Kidney tubule cell (primary cell): ENCODE measurements around the gene B4GAT1.
A peak's percentile ranks its signal among the peaks of the same experiment; 100 is the strongest.
"Not testable (repeated sequence)": the region's sequence is repeated elsewhere in the genome, so short reads cannot be mapped to it uniquely, and the experiment has no call there.

Experiments
- DNase-seq: peaks from one replicate; pipeline ENCODE4 v3.0.0-alpha.2; 2018; ENCODE audit warnings: low spot score

B4GAT1 gene

DNA sequence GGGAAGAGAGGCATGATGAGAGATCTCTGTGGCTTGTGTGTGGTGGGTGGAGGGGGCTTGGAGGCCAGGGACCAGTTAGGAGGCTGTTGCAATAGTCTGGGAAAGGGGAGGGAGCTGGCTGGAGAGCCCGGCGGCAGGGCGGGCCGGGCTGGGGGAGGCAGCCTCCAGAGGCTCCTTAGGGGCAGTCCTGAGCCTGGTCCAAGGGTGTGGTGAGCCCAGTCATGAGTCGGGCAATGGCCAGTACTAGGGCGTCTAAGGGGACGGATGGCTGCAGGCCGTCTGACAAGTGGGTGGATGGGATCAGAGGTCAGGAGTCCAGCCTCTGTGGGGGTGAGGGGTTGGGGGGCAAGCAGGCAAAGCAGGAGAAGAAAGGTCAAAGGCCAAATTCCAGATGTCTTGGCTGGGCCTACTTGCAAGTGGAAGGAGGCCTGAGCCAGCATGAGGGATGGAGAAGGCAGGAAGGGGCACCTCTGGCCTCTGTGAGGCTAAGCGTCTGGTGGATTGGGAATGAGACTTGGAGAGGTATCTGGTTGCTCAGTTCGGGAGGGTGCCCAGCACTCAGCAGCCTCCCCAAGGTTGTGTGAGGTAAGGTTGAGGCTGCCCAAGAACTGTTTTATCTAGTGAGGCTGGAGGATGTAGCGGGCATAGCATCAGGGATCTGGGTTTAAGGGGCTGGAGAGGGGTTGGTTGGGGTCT is 24.5 kb downstream of the B4GAT1 start:
- no peak for DNase-seq

DNA sequence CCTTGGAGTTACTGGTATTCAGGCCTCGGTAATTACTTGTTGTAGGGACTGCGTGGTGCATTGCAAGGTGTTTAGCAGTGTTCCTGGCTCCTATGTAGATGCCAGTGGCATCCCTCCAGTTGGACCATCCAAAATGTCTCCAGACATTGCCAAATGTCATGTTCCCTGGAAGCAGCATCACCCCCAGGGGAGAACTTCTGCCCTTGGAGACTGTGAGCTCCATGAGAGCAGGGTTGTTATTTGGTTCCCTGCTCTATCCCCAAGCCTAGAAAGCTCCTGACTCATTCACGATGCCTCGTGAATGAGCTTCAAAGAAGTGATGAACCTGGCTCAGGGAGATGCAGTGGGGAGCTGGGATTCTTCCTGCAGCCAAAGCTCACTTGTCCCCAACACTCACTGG is 25.8 kb downstream of the B4GAT1 start:
- DNase-seq, result no peak

DNA sequence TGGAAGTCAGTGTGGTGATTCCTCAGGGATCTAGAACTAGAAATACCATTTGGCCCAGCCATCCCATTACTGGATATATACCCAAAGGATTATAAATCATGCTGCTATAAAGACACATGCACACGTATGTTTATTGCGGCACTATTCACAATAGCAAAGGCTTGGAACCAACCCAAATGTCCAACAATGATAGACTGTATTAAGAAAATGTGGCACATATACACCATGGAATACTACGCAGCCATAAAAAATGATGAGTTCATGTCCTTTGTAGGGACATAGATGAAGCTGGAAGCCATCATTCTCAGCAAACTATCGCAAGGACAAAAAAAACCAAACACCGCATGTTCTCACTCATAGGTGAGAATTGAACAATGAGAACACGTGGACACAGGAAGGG is 26.7 kb downstream of the B4GAT1 start:
- DNase-seq, result not testable (repeated sequence)

DNA sequence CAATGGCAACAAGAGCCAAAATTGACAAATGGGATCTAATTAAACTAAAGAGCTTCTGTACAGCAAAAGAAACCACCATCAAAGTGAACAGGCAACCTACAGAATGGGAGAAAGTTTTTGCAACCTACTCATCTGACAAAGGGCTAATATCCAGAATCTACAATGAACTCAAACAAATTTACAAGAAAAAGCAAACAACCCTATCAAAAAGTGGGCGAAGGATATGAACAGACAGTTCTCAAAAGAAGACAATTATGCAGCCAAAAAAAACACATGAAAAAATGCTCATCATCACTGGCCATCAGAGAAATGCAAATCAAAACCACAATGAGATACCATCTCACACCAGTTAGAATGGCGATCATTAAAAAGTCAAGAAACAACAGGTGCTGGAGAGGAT is 27.1 kb downstream of the B4GAT1 start:
- DNase-seq, result not testable (repeated sequence)

DNA sequence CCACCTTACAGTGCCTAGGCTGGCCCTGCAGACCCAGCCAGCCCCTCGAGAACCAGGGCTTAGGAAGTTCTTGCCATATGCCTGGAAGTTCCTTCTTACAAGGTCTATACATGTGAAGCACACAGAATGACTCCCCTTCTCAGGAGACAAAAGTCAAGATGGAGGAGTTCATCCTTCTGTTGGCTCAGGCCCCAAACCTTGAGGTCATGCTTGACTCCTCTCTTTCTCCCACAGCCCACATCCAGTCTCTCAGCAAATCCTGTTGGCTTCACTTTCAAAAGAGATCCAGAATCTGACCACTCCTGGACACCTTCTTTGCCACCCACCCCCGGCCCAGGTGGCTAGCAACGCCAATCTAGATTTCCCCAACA is 28.8 kb downstream of the B4GAT1 start:
- no peak for DNase-seq

DNA sequence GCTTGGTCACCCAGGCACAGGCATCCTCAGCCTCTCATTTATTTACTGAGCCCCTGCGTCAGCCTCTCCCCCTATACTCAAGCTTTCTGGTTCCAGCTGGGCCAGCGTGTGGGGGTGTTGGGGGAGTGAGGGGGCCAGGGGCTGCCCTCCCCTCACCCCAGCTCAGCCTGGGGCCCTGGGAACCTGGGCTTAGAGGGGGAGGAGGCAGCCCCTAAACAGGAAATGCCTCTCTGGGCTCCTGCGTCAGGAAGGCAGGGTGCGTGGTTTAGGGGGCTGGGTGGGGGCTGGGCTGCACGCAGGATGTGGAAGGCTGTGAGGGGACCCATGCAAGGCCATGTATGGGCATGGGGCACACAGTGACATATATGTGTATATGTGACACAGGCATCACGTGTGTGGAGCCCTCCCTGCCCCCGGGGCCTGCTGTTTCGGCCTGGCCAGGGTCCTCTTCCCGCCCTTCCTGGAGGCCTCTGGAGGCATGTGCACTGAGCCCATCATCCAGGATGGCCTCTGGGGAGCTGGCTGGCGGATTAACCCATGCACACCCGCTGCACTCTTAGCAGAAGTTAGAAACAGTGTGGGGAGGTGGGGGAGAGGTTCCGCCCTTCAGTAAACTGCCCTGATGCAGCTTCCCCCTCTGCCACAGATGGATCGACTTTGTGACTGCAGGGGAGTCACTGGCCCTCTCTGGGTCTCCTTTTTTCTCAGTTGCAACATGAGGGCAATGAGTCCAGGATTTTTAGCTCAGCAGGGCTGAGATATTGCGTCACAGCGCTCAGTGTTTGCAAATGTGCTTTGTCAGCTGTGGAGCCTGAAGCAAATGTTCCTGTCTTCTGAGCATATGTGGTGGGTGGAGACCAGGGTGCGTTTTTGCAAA is 29.5 kb downstream of the B4GAT1 start:
- no peak for DNase-seq

DNA sequence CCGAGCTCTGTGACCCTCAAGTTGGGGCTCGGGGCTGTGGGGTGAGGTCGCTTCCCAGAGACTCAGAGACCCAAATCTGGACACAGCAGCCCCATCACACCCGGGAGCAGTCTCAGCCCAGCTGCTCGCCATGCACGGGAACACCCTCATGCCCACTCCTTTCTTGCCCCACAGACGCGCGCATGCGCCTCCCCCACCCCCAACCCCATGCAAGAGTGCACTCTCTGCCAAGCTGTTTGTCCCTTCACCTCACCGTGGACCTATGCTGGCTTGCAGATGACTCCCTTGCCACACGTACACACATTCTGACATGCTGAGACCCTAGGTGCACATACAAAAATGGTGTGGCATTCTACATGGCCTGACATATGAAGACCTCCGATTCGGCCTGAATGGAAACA is 30.1 kb downstream of the B4GAT1 start:
- no peak for DNase-seq

DNA sequence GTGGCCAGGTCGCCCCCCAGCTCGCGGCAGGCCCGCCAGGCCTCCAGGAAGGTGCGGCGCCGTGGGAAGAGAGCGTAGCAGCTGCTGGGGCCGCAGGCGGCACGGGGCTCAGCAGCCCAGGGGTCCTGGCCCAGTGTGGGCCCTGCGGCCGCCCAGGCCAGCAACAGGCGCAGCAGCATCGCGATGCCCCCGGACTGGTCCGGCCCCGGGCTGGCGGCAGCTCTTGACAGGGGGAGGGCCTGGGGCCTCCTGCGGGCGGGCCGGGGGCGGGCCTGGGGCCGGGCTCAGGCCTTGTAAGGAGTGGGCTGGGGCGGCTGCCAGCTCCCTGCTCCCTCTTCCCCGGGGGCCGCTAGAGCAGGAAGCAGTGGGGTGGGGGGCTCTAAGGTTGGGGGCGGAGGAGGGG is 30.6 kb downstream of the B4GAT1 start, which contains the start of gene CD248:
CD248 (minus strand) TSS at position 196 of the 403 bp plus-strand sequence; CDS start at position 179, 17 bp downstream.
- no peak for DNase-seq

DNA sequence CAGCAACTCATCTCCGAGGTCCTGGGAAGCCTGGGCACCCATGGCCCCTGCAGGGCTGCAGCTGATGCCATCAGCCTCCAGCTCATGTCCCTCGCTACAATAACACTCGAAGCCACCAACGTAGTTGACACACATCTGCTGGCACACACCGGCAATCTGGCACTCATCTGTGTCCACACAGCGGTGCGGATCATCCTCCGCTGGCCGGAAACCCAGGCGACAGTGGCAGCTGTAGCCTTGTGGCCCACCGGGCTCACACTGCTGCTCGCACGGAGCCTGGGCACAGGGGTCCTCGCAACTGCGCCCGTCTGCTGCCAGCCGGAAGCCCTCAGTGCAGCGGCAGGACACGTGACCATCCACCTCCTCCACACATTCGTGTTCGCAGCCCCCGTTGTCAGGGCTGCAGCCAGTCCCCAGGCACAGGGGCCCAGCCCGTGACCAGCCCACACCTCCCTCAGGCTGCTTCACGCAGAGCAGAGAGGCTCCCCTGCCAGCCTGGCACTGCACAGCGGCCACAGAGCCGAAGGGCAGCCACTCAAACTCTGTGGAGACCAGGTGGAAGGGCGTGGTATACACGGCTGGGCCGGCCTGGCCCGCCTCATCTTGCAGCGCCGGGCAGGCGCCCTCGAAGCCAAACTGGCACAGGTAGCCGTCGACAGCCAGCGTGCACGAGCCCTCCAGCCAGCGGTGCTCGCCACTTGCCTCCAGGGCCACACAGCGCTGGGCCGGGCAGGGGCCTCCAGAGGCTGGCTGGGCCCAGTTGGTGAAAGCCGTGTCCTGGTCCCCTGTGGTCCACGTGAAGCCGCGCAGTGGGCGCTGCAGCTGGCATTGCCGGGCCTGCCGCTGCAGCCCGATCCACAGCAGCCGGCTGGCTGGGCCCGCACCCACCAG is 31.3 kb downstream of the B4GAT1 start:
- no peak for DNase-seq

DNA sequence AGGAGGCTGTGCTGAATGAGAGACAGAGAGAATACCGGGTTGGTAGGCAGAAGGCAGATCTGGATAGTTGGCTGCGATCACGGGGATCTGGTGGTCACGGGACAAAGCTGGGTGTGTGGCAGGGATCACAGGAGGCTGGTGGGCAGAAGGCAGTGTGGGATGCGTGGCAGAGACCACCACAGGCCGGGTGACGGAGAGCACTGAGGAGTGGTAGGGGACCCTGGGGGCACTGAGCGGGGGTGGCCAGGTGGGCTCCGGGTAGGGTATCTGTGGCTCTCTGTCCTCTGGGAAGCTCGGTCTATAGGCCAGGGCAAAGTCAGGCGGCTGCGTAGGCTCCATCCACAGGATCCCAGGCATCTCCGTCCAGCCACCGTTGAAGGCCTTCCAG is 31.9 kb downstream of the B4GAT1 start:
- DNase-seq, result no peak

DNA sequence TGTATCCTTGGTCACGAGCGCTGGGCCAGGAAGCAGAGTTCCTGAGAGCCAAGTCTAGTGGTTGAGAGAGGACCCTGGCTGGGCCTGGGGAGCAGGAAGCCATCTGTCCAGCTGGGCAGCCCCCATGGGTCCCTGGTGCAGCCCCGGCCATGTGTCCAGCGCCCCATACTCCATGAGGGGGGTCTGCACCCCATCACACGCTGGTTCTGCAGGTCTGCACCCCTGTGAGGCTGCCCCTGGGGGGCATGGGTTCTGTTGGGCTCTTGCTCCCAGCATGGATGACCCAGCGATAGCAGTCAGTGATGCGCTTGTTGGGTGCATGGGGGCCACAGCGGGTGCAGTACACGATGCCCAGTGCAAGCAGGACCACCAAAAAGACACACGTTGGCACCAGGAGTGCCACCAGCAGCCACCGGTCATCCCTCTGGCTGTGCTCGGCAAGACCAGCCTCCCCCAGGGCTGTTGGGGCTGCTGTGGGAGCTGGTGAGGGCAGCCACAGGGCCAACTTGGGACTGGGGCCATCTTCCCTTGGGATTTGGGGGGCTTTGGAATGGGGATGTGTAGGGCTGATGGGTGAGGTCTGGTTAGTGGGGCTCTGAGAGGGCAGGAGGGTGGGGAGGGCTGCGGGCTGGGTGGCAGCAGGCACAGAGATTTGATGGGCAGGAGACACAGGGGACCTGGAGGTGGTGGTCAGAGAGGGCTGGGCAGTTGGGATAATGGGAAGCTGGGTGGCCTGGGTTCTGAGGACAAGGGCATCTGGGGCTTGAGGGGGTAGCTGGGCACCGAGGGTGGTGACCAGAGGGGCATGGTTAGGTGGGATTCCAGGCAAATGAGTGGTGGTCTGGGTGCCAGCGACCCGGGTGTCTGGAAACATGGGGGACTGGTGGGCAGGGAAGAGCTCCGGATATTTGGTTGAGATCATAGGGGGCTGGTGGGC is 32.6 kb downstream of the B4GAT1 start:
- DNase-seq, result no peak

DNA sequence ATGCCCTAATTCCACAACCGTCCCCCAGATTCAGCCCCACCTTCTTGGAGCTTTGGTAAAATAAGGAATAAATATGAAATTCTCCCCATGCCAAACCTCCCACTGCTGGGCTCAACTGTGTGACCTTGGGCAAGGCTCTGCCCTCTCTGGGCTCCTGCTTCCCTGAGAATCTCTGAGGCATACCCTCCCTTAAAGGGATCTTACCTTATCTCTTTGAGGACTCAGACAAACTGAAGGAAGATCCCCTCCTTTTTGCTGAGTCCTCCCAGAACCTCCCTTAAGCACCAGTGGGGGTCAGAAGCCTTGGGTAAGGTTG is 33.3 kb downstream of the B4GAT1 start:
- no peak for DNase-seq

DNA sequence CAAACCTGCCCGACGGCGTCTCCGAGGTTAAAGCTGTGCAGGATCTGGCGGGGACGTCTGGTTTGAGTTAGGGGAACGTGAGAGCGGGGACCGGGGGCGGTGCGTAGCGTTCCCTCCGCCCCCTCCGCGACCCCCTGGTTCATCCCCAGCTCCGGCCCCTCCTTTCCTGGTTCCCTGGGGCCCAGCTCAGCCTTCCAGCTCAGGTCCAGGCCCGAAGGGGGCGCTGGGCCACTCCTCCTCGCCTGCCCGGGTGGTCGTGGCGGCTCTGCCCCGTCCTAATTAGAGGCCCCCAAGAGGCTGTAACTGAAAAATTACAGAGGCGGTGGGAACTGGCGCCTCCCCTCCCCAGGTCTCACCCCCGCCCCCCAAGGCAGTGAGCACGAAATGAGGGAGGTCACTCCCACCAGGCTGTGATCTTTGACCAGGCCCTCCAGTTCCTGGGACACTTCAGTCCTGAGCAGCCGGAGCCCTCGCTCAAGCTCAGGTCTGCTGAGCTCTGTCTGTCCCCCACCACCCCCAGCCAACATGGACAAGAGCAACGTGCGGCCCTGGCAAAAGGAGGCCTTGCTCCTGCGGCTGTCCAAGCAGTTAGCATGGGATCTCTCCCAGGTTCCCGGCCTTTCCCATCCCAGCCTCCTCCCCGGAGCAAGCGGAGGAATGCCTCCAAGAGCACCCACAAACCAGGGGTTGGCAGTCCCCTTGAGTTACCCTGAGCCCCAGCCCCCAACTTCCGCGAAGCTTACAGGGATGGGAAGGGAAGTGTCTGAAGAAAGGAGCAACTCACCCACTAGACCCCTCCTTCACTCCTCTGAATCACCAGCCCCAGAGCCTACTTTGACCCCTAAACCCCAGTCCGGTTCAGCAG is 33.9 kb downstream of the B4GAT1 start:
- DNase-seq, result no peak

DNA sequence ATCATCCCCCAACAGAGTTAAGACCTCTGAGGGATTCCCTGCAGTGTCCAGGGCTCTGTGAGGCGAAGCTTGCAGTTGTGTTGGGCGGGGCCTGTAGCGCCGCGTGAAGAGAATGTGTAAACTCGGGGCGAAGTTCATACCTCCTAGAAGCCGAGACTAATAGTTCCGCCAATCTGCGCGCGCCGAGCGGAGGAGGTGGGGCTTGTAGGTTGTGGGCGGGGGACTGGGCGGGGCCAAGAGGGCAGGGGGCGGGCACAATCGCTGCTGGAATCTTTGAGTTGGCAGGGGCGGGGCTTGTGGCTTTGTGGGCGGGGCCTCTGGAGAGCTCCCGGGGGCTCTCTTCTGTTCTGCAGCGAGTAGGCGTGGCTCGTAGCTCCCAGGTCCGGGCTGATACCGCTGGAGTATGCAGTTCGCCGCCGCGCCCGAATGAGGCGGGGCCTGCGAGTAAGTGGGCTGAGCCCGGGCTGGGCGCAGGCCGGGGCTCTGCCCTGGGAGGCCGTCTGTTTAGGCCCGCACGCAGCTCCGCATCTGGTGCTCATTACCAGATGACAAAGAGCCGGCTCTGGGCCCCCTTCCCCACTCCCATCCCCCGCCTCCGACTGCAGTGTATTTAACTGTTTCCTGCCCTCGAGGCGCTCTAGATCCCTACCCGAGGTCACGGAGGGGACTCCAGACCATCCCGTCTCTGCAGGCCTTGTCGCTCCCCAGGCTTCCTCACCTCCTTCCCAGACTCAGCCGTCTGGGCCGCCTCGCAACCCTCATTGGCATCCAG is 34.7 kb downstream of the B4GAT1 start:
- peak; percentile 97 for DNase-seq

DNA sequence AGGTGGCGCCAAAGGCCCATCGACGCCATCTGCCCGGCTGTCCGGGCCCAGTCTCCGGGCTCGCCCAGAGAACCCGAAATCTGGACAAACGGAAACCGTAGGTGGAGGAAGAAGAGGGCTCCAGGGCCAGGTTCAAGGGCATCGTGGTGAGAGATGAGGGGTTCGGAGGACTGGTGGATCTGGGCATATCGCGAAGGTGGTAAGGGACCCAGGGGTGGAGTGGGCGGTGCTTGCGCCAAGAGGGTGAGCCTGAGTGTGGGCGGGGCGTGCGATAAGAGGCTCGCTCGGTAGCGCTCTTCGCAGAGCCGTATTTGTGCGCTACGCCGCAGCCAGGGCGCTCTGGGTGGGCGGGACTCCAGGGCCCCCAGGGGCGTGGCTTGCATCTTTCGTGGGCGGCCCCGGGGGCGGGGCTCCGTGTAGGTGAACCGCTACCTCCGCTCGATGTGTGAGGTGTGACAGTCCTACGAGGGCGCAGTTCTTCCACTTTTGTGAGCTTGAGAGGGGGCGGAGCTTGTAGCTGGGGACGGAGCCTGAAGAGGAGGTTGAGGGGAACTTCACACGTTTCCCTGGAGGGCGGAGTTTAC is 35.4 kb downstream of the B4GAT1 start:
- DNase-seq, result peak; percentile 92

DNA sequence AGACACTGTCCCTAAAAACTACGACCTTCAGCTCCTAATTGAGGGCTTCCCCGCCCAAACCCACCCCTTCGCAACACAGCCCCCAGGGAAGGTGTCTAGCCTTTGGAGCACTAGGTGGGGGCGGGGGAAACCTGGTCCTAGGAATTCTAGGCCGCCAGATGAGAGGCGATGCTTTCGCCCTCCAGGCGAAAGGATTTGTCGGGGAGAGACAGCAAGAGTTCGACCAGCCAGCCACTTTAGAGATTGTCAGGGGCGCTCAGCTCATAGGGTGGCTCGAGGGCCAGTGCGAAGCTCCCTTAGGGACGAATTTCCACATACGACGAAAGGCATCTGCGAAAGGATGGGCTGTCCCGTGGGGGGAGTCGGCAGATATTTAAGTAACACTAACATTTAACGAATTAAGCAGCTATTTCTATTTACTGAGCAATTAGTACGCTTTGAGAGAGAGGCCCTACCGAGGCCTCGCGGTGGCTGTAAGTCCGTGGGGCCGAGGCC is 35.9 kb downstream of the B4GAT1 start:
- DNase-seq, result no peak

DNA sequence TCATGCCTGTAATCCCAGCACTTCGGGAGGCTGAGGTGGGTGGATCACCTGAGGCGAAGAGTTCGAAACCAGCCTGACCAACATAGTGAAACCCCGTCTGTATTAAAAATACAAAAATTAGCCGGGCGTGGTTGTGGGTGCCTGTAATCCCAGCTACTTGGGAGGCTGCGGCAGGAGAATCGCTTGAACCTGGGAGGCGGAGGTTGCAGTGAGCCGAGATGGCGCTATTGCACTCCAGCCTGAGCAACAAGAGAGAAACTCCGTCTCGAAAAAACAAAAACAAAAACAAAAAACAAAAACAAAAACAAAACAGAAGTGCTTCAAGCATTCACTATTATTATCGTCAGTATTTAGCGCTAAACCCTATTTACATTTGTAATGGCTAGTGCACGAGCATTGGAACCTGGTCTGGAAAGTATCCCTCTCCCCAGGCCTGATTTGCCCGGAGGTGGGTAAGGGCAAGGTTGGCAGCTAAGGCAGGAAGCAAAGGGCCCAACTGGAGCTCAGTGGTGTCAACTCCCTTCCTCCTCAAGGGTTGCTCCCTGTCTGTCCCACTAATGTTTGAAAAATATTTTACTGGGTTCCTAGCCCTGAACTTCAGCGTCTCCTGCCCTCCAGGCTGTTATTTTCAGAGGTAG is 36.5 kb downstream of the B4GAT1 start:
- not testable (repeated sequence) for DNase-seq

DNA sequence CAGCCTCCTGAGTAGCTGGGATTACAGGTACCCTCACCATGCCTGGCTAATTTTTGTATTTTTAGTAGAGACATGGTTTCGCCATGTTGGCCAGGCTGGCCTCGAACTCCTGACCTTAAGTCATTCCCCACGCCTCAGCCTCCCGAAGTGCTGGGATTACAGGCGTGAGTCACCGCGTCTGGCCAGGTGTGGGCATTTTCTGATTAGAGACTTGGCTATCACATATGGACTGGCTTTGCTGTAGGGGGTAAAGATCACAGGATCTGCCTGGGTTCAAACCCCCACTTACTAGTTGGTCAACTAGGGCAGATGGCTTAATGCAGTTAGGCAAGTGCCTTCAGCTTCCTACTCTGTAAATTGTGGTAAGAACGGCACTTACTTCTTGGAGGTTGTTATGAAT is 37.1 kb downstream of the B4GAT1 start:
- DNase-seq, result no peak

DNA sequence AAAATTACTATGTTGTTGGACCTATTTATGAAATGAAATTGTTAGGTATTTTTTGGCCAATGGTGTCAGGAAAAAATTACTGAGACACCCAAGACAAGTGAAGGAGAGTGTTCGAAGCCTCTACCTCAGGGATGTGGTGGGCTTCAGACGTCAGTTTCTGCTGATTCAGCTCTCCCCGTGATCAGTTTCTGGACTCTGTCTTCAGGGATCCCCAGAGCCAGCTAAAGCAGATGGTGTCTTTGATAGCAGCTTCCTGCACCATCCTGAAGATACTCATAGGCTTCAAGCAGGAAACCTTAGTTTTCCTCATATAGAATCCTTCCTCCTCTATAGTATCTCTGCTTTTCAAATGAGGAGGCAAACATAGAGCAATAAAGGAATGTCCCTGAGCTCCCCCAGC is 38.0 kb downstream of the B4GAT1 start:
- no peak for DNase-seq
